Small intestine (tissue), 7 donors: ENCODE data around the gene TMEM63C. TPM values are rescaled to one million over a fixed set of nuclear protein-coding genes. Genes with fewer than 3 reads are reported as not detected.

Experiments used
- DNase-seq, 2 donors: peaks; one replicate each; pipeline versions ENCODE4 v3.0.0 to v3.0.0-alpha.2; 2013
- FAIRE-seq: peaks from 2 replicates; lab custom pipeline; 2012; peaks lifted over from hg19 to GRCh38; lab: Jason Lieb, UNC
- H3K27ac ChIP-seq, 3 donors: one replicate each; pipeline ENCODE4 v1.5.1; 2013; ENCODE audit warnings: low read length in 2 of 3, mild to moderate bottlenecking in 2 of 3, control low read depth in 1 of 3, inconsistent platforms in 1 of 3, low read depth in 1 of 3, moderate library complexity in 1 of 3
- H3K27me3 ChIP-seq, 3 donors: one replicate each; pipeline ENCODE4 v1.6.1; 2013; ENCODE audit warnings: low read length in 3 of 3, inconsistent platforms in 1 of 3; ENCODE audit not compliant: control insufficient read depth in 3 of 3, insufficient read depth in 3 of 3
- H3K36me3 ChIP-seq, 3 donors: one replicate each; pipeline ENCODE4 v1.6.1; 2013; ENCODE audit warnings: low read length in 3 of 3, inconsistent platforms in 1 of 3, low read depth in 1 of 3, mild to moderate bottlenecking in 1 of 3, moderate library complexity in 1 of 3; ENCODE audit not compliant: control insufficient read depth in 3 of 3, insufficient read depth in 2 of 3
- H3K4me1 ChIP-seq, 3 donors: one replicate each; pipeline ENCODE4 v1.6.1; 2013; ENCODE audit warnings: low read length in 2 of 3, inconsistent platforms in 1 of 3, low read depth in 1 of 3, mild to moderate bottlenecking in 1 of 3, moderate library complexity in 1 of 3; ENCODE audit not compliant: control insufficient read depth in 3 of 3, insufficient read depth in 2 of 3
- H3K4me3 ChIP-seq, 3 donors: one replicate each; pipeline ENCODE4 v1.5.1; 2013; ENCODE audit warnings: low read length in 3 of 3, control low read depth in 1 of 3, inconsistent platforms in 1 of 3, low read depth in 1 of 3, mild to moderate bottlenecking in 1 of 3, moderate library complexity in 1 of 3
- H3K9me3 ChIP-seq, 2 donors: one replicate each; pipeline ENCODE4 v1.6.1; 2013; ENCODE audit warnings: low read depth in 1 of 2, low read length in 1 of 2; ENCODE audit not compliant: control insufficient read depth in 2 of 2, insufficient read depth in 1 of 2
- WGBS, 3 donors: extraction: QIAGEN DNeasy Blood & Tissue Kit; methylation state at CpG; one replicate each; pipeline ENCODE4 v1.1.7; 2013; 5-methylcytosine and 5-hydroxymethylcytosine counted together
- polyA plus RNA-seq, 4 donors: library from polyadenylated mRNA; stranded (reverse) in 3 of 4; unstranded in 1 of 4; fragments of 200-250 nt in 3 of 4; fragments of 120-200 nt in 1 of 4; gene quantifications; one replicate each; pipeline versions ENCODE4 v1.2.1 to v1.2.3, GENCODE V29; 2013
- donor health status: healthy with polysubstance abuse.
- donor health status: control.
- donor health status: control.
- donor health status: Bipolar disorder and iron deficiency.
- donor health status: healthy.

The TMEM63C gene
- polyA plus RNA-seq, 4 donors, result 0.27 to 9.4 (median 2.0) TPM; not detected in 1

DNA sequence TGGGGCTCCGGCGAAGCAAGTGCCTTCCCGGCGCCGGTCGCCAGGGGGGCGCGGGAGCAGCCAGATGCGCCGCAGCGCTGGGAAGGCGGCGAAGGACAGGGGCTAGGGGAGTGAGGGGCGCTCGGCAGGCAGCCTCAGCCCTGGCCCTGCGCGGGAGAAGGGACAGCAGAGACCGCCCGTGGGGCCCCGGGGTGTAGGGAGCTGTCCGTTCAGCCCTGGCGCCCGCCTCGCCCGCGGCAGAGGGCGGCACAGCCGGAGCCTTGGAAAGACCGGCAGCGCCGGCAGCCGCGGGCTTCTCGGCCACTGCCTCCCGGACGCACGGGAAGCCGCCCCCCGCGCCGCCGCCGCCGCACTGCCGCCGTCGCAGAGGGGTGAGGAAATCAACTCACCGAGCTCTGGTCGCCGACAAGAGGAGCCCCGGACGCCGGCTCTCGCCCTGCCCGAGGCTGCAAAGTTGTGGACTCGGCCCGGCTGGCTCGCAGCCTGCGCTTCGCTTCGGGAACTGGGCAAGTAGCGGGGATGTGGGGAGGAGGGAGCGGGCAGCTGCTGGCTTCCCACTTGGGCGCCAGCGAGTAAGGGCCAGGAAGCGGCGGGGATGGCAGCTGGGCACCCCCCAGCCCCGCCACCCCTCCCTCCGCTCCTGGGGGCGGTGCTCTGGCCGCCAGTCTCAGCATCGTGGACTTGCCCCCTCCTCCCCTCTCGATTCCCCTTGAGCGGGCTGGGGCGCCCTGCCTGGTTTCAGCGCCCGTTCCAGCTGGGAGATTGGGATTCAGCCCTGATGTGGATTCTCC lies 40.2 kb upstream of the TMEM63C start, which contains the start of gene ZDHHC22:
ZDHHC22 (minus strand) TSS at position 578 of the 791 bp plus-strand sequence. CDS start 2,053 bp downstream, outside the sequence.
- H3K27me3 ChIP-seq, result peaks cover 24 to 84% (median 36%) of the 10 kb centered on the region in 3 donors
- H3K9me3 ChIP-seq, result no peaks in the 10 kb centered on the region
- 1 to 2% (median 1%) methylated on average over 51 to 77 of the region's 77 CpGs for WGBS, 3 donors
- peaks cover 0 to 6% (median 0%) of the 10 kb centered on the region in 3 donors for H3K4me1 ChIP-seq
- H3K27ac ChIP-seq, result no peak within 1 kb of the TSS
- DNase-seq (peak in 1 of 2 donors; percentile 51), FAIRE-seq (no peak)
- H3K36me3 ChIP-seq, result no peaks in the 10 kb centered on the region
- H3K4me3 ChIP-seq, result no peak within 1 kb of the TSS

GRCh38 chr14:77142005-77142800 lies 39.4 kb upstream of the TMEM63C start:
- Histone ChIP-seq H3K4me3 (no peak overlapping the region), H3K27ac (no peak overlapping the region), H3K4me1 (peaks cover 0 to 6% (median 0%) of the 10 kb centered on the region in 3 donors), H3K27me3 (peaks cover 22 to 88% (median 38%) of the 10 kb centered on the region in 3 donors), H3K9me3 (no peaks in the 10 kb centered on the region), H3K36me3 (no peaks in the 10 kb centered on the region)
- FAIRE-seq, result no peak
- DNase-seq, result no peak
- 8 to 11% (median 9%) methylated on average over 9 of the region's 9 CpGs for WGBS, 3 donors

DNA sequence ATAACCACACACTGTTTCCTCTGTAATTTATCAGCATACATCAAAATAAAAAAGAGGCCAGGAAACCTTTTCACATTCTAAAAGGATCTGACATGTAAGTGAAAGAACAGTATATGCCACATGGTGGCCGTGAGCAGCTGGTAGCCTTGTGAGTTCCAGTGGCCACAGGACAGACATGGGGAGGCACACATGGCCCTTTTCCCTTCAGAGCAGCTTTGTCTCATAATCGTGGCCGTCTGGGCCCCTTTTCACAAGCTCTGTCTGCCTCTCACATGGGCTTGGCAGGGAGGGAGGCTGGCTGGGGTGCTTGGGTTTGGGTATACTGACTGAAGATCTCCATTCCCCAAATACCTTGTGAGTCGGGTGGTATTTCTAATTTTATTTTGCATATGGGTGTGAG lies 38.5 kb upstream of the TMEM63C start:
- Histone ChIP-seq H3K27ac (no peak overlapping the region), H3K4me3 (no peak overlapping the region), H3K9me3 (no peaks in the 10 kb centered on the region), H3K27me3 (peaks cover 22 to 83% (median 33%) of the 10 kb centered on the region in 3 donors), H3K36me3 (no peaks in the 10 kb centered on the region), H3K4me1 (peaks cover 0 to 6% (median 0%) of the 10 kb centered on the region in 3 donors)
- WGBS, 3 donors, result 5 to 13% (median 8%) methylated on average over 4 of the region's 4 CpGs
- FAIRE-seq (no peak), DNase-seq (no peak)

DNA sequence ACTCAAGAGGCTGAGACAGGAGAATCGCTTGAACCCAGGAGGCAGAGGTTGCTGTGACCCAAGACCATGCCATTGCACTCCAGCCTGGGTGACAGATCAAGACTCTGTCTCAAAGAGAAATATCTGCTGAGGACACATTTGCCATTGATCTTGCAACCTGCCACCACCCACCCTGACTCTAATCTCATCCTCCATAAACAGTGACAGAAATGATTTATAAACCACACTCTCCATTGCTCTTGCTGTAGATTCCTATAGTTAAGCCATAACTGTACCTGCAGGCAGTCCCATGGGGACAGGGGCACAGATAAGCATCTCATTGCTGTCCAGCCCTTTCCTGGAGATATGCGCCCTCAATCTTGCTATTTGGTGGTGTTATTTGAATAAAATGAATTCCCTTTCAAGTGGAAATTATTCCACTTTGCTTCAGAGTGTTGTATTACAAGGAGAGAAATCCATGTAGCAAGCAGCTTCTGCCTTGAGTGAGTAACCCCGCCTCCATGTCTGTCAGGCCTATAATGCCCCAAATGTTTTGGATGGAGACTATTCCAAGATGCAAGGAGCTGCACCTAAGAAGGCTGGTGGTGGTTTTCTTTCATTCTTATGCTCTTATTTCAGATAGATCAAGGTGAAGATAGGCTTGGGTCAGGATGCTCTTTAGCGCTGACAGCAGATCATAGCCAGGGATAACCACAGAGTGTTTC lies 37.0 kb upstream of the TMEM63C start:
- 58 to 67% (median 58%) methylated on average over 4 of the region's 4 CpGs for WGBS, 3 donors
- Histone ChIP-seq H3K4me3 (no peak overlapping the region), H3K9me3 (no peaks in the 10 kb centered on the region), H3K36me3 (no peaks in the 10 kb centered on the region), H3K27me3 (peaks cover 19 to 69% (median 24%) of the 10 kb centered on the region in 3 donors), H3K27ac (no peak overlapping the region), H3K4me1 (peaks cover 0 to 3% (median 0%) of the 10 kb centered on the region in 3 donors)
- DNase-seq (no peak), FAIRE-seq (no peak)

- H3K27me3 ChIP-seq, result peaks cover 3 to 56% (median 24%) of the 10 kb centered on the region in 3 donors
- H3K36me3 ChIP-seq, result no peaks in the 10 kb centered on the region
- H3K9me3 ChIP-seq, result no peaks in the 10 kb centered on the region
- H3K4me3 ChIP-seq, result no peak overlapping the region
- 7 to 13% (median 9%) methylated on average over 10 of the region's 10 CpGs for WGBS, 3 donors
- H3K4me1 ChIP-seq, result no peaks in the 10 kb centered on the region
- FAIRE-seq, result no peak
- no peak for DNase-seq
- H3K27ac ChIP-seq, result no peak overlapping the region
Measured at GRCh38 chr14:77145975-77146740, 35.4 kb upstream of the TMEM63C start.

DNA sequence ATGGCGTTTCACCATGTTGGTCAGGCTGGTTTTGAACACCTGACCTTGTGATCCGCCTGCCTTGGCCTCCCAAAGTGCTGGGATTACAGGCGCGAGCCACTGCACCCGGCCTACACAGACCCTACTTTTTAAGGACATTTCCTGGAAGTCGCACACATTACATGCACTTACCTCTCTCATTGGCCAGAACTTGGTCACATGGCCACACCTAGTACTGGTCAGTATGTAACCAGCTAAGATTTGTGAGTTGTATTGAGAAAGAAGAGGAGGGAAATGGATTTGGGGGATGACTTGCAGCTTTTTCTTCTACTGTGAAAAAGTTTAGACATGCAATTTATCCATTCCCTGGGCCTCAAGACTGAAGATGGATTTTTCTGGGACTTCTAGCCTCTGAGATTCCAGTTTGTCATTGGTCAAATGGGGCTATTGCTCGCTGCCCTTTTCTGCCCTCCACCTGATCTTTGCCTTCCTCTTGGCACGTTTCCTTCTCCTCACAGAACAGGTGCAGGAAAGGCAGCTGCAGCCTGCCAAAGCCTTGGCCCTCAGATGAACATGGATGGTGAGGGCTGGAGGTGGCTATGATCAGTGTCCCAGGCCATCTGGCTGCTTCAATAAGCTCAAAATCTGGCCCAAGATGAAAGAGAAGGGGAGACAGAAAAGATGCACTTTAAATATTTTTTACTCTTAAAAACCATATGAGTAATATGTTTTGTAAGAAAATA lies 32.9 kb upstream of the TMEM63C start:
- H3K9me3 ChIP-seq, result peaks cover 0 to 1% of the 10 kb centered on the region in 2 donors
- H3K27ac ChIP-seq, result no peak overlapping the region
- no peak overlapping the region for H3K4me3 ChIP-seq
- 63 to 66% (median 64%) methylated on average over 8 of the region's 8 CpGs for WGBS, 3 donors
- H3K36me3 ChIP-seq, result no peaks in the 10 kb centered on the region
- H3K27me3 ChIP-seq, result peaks cover 0 to 36% (median 19%) of the 10 kb centered on the region in 3 donors
- FAIRE-seq (no peak), DNase-seq (no peak)
- no peaks in the 10 kb centered on the region for H3K4me1 ChIP-seq

DNA sequence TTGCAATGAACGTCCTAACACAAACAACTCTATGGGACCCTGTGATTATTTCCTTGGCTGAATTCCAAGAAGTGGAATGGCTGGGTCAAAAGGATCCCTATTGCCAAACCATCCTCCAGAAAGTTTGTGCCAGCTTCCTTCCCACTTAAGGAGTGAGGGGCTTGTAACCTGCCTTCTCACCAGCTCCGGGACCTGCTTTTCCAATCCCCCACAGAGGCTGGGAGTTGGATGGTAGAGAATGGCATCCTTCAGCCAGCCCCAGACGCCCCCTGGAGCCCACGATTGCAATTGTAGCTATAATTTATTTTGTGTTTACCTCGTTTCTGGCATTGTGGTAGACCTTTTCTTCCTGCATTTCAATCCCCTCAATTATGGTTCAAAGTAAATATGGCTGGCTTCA lies 30.4 kb upstream of the TMEM63C start:
- DNase-seq (no peak), FAIRE-seq (no peak)
- 3 to 4% (median 4%) methylated on average over 5 of the region's 5 CpGs for WGBS, 3 donors

More for the DNA sequence above, 30.4 kb upstream of the TMEM63C start:
- H3K9me3 ChIP-seq, result peaks cover 0 to 4% of the 10 kb centered on the region in 2 donors
- peaks cover 0 to 23% (median 19%) of the 10 kb centered on the region in 3 donors for H3K27me3 ChIP-seq
- no peaks in the 10 kb centered on the region for H3K36me3 ChIP-seq
- H3K4me1 ChIP-seq, result no peaks in the 10 kb centered on the region
- no peak overlapping the region for H3K4me3 ChIP-seq
- H3K27ac ChIP-seq, result no peak overlapping the region
